ENCODE results near the gene GNAI2. TPM values are rescaled to one million over a fixed set of nuclear protein-coding genes. Genes with fewer than 3 reads are reported as not detected.

Gene GNAI2
- polyA plus RNA-seq, 1 of the 3 experiments (the other 2 are of a cell fraction): 649 TPM

DNA sequence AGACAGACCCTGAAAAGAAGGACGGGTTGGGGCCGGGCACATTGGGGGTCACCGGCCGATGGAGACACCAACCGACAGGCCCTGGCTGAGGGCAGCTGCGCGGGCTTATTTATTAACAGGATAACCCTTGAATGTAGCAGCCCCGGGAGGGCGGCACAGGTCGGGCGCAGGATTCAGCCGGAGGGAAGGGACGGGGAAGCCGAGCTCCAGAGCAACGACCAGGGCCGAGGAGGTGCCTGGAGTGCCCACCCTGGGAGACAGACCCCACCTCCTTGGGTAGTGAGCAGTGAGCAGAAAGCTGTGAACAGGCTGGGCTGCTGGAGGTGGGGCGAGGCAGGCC, 40.7 kb downstream of the GNAI2 start:
- Histone ChIP-seq H3K27ac (ENCODE audit: low read depth in 2 of 2, low read length in 1 of 2) (no peak overlapping the region), H3K36me3 (replicated peaks in 1 of 2; ENCODE audit: control insufficient read depth in 1 of 2, insufficient read depth in 2 of 2, low read length in 1 of 2) (no peaks in the 10 kb centered on the region), H3F3A (replicated peaks; ENCODE audit: insufficient read depth) (peaks cover 10% of the 10 kb centered on the region), H4K20me1 (ENCODE audit: insufficient read depth) (no peaks in the 10 kb centered on the region), H3K27me3 (ENCODE audit: insufficient read depth) (0 out of 2 replicates have a peak, but pooled peaks cover 16% of the 10 kb centered on the region), H3K9me2 (no peaks in the 10 kb centered on the region), H3K4me2 (no peak overlapping the region), H3K79me2 (ENCODE audit: insufficient read depth) (no peaks in the 10 kb centered on the region), H2AFZ (ENCODE audit: low read depth) (no peak overlapping the region), H3K4me1 (ENCODE audit: control insufficient read depth in 1 of 2, insufficient read depth in 2 of 2, low read depth in 1 of 2, low read length in 1 of 2) (peaks cover 0 to 11% of the 10 kb centered on the region in 2 experiments; a peak in 1 of 4 replicates), H3K4me3 (ENCODE audit: low read depth in 2 of 2, low read length in 1 of 2) (no peak overlapping the region), H3K9ac (no peak overlapping the region), H3K9me3 (no peaks in the 10 kb centered on the region)
- POLR2A ChIA-PET: no interaction called here
- 89% methylated on average over 12 of the region's 17 CpGs for WGBS (ENCODE audit: low lambda C conversion rate)
- CTCF ChIA-PET: interaction anchor here (1.0 to 12.2 kb wide), 6 partner anchors 22 to 156 kb away, joined by 3 to 206 read pairs (median 14); partner anchors contain the start of genes GNAT1, HYAL3 and NAA80
- DNase-seq: no peak
- TF ChIP-seq TCF12 (IDR thresholded peaks at IDR 0.05) (no peak), RAD21 (IDR thresholded peaks at IDR 0.05; ENCODE audit: low read length) (no peak), NRF1 (IDR thresholded peaks at IDR 0.05; ENCODE audit: low read depth, low read length) (no peak), ELF1 (IDR thresholded peaks at IDR 0.05) (no peak), MXI1 (IDR thresholded peaks at IDR 0.05; ENCODE audit: low read depth, low read length) (no peak), GATA2 (CRISPR knock-in tag; IDR thresholded peaks at IDR 0.05) (no peak), RFX5 (IDR thresholded peaks at IDR 0.05; ENCODE audit: low read length) (no peak)
- TF ChIP-seq, protein P1, sequence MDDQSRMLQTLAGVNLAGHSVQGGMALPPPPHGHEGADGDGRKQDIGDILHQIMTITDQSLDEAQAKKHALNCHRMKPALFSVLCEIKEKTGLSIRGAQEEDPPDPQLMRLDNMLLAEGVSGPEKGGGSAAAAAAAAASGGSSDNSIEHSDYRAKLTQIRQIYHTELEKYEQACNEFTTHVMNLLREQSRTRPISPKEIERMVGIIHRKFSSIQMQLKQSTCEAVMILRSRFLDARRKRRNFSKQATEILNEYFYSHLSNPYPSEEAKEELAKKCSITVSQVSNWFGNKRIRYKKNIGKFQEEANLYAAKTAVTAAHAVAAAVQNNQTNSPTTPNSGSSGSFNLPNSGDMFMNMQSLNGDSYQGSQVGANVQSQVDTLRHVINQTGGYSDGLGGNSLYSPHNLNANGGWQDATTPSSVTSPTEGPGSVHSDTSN (IDR thresholded peaks at IDR 0.05): no peak
- TF ChIP-seq, protein P2, sequence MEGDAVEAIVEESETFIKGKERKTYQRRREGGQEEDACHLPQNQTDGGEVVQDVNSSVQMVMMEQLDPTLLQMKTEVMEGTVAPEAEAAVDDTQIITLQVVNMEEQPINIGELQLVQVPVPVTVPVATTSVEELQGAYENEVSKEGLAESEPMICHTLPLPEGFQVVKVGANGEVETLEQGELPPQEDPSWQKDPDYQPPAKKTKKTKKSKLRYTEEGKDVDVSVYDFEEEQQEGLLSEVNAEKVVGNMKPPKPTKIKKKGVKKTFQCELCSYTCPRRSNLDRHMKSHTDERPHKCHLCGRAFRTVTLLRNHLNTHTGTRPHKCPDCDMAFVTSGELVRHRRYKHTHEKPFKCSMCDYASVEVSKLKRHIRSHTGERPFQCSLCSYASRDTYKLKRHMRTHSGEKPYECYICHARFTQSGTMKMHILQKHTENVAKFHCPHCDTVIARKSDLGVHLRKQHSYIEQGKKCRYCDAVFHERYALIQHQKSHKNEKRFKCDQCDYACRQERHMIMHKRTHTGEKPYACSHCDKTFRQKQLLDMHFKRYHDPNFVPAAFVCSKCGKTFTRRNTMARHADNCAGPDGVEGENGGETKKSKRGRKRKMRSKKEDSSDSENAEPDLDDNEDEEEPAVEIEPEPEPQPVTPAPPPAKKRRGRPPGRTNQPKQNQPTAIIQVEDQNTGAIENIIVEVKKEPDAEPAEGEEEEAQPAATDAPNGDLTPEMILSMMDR (IDR thresholded peaks at IDR 0.05): no peak
- TF ChIP-seq, protein P3, sequence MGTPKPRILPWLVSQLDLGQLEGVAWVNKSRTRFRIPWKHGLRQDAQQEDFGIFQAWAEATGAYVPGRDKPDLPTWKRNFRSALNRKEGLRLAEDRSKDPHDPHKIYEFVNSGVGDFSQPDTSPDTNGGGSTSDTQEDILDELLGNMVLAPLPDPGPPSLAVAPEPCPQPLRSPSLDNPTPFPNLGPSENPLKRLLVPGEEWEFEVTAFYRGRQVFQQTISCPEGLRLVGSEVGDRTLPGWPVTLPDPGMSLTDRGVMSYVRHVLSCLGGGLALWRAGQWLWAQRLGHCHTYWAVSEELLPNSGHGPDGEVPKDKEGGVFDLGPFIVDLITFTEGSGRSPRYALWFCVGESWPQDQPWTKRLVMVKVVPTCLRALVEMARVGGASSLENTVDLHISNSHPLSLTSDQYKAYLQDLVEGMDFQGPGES (IDR thresholded peaks at IDR 0.05; ENCODE audit: low read depth, low read length): no peak

DNA sequence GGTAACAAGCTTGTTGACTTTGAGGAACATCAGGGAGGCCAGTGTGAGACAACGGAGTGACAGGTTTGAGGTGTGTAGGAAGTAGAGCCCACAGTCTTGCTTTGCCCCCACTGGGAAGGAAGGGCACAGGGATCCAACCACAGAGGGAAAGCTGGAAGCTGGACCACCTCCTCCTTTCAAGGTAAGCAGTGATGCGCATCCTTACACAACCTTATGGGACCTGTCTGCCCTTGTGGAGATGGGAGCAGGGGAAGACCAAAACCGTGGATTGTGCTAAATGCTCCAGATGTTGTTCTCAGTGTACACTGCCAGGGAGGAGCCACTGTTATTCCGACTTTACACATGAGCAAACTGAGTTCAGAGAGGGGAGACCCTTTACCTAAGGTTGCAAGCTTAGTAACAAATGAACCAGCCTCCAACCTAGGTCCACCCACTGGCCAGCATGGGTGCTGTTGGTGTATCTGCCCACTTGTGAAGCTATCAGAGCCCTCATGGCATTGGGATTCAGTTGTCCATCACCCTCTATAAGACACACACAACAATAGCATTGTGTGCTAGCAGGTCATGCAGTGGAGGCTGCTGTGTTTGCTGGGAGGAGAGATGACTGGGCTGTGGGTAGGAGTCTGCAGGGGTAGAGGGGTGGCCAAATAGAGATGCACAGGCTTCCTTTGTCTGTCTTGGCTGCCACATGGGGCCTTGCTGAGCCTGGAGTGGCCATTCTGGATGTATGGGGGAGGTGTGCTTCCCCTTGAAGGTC, 42.3 kb downstream of the GNAI2 start:
- H3K4me2 ChIP-seq: no peak overlapping the region
- POLR2A ChIA-PET: interaction anchor here (0.6 kb wide), 1 partner anchor 22 kb away, joined by 3 read pairs; no protein-coding TSS in a partner anchor
- WGBS (ENCODE audit: low lambda C conversion rate): 92% methylated on average over 3 of the region's 4 CpGs

More for the DNA sequence above, 42.3 kb downstream of the GNAI2 start:
- H3K27me3 ChIP-seq (ENCODE audit: insufficient read depth): 0 out of 2 replicates have a peak, but pooled peaks cover 16% of the 10 kb centered on the region
- H3K36me3 ChIP-seq (replicated peaks in 1 of 2; ENCODE audit: control insufficient read depth in 1 of 2, insufficient read depth in 2 of 2, low read length in 1 of 2): no peaks in the 10 kb centered on the region
- no peaks in the 10 kb centered on the region for H3K9me3 ChIP-seq
- CTCF ChIA-PET: interaction anchor here (1.5 to 12.2 kb wide), 4 partner anchors 20 to 157 kb away, joined by 6 to 206 read pairs (median 51); partner anchors contain the start of genes GNAT1, HYAL3 and NAA80
- H2AFZ ChIP-seq (ENCODE audit: low read depth): no peak overlapping the region
- DNase-seq: no peak
- peaks cover 0 to 8% of the 10 kb centered on the region in 2 experiments; a peak in 1 of 4 replicates for H3K4me1 ChIP-seq (ENCODE audit: control insufficient read depth in 1 of 2, insufficient read depth in 2 of 2, low read depth in 1 of 2, low read length in 1 of 2)
- H3F3A ChIP-seq (replicated peaks; ENCODE audit: insufficient read depth): peaks cover 6% of the 10 kb centered on the region
- TF ChIP-seq TCF12 (IDR thresholded peaks at IDR 0.05) (no peak), NRF1 (IDR thresholded peaks at IDR 0.05; ENCODE audit: low read depth, low read length) (no peak), FOSL2 (IDR thresholded peaks at IDR 0.05; ENCODE audit: borderline replicate concordance, low read depth) (no peak), YY1 (IDR thresholded peaks at IDR 0.05; ENCODE audit: low read depth) (no peak), CHD2 (IDR thresholded peaks at IDR 0.05; ENCODE audit: low read length, partially characterized antibody) (no peak), FOXM1 (IDR thresholded peaks at IDR 0.05; ENCODE audit: low read depth) (no peak), FOXJ3 (CRISPR knock-in tag; IDR thresholded peaks at IDR 0.05) (no peak), ELF1 (IDR thresholded peaks at IDR 0.05) (no peak)
- TF ChIP-seq, protein P4, sequence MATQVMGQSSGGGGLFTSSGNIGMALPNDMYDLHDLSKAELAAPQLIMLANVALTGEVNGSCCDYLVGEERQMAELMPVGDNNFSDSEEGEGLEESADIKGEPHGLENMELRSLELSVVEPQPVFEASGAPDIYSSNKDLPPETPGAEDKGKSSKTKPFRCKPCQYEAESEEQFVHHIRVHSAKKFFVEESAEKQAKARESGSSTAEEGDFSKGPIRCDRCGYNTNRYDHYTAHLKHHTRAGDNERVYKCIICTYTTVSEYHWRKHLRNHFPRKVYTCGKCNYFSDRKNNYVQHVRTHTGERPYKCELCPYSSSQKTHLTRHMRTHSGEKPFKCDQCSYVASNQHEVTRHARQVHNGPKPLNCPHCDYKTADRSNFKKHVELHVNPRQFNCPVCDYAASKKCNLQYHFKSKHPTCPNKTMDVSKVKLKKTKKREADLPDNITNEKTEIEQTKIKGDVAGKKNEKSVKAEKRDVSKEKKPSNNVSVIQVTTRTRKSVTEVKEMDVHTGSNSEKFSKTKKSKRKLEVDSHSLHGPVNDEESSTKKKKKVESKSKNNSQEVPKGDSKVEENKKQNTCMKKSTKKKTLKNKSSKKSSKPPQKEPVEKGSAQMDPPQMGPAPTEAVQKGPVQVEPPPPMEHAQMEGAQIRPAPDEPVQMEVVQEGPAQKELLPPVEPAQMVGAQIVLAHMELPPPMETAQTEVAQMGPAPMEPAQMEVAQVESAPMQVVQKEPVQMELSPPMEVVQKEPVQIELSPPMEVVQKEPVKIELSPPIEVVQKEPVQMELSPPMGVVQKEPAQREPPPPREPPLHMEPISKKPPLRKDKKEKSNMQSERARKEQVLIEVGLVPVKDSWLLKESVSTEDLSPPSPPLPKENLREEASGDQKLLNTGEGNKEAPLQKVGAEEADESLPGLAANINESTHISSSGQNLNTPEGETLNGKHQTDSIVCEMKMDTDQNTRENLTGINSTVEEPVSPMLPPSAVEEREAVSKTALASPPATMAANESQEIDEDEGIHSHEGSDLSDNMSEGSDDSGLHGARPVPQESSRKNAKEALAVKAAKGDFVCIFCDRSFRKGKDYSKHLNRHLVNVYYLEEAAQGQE (IDR thresholded peaks at IDR 0.05; ENCODE audit: low read depth, low read length): no peak
- TF ChIP-seq, protein P1 (IDR thresholded peaks at IDR 0.05): no peak
- no peaks in the 10 kb centered on the region for H3K9me2 ChIP-seq
- no peak overlapping the region for H3K4me3 ChIP-seq (ENCODE audit: low read depth in 2 of 2, low read length in 1 of 2)
- no peak overlapping the region for H3K27ac ChIP-seq (ENCODE audit: low read depth in 2 of 2, low read length in 1 of 2)
- H3K9ac ChIP-seq: no peak overlapping the region
- H4K20me1 ChIP-seq (ENCODE audit: insufficient read depth): no peaks in the 10 kb centered on the region
- no peaks in the 10 kb centered on the region for H3K79me2 ChIP-seq (ENCODE audit: insufficient read depth)
